Measurements from ENCODE around the gene CTSD.

- TF ChIP-seq CTCF (IDR thresholded peaks at IDR 0.05) (no peak), POLR2A (IDR thresholded peaks at IDR 0.05) (no peak)
Observed at GRCh38 chr11:1744891-1745700, 18.6 kb downstream of the CTSD start.
